Kidney tubule cell (primary cell): ENCODE data around the gene TMEM127.

Experiments
- DNase-seq: peaks from one replicate; pipeline ENCODE4 v3.0.0-alpha.2; 2018; ENCODE audit warnings: low spot score

TMEM127 gene

GRCh38 chr2:96205888-96206287 is 59.9 kb downstream of the TMEM127 start:
- peak; percentile 52 for DNase-seq

GRCh38 chr2:96204836-96205624 is 60.8 kb downstream of the TMEM127 start:
- no peak for DNase-seq

- DNase-seq, result no peak
Measured at GRCh38 chr2:96203130-96204028, 62.4 kb downstream of the TMEM127 start.

GRCh38 chr2:96202152-96202854 is 63.5 kb downstream of the TMEM127 start:
- DNase-seq, result no peak

- DNase-seq, result no peak
Measured at GRCh38 chr2:96201338-96201737, 64.5 kb downstream of the TMEM127 start.

- no peak for DNase-seq
Measured at GRCh38 chr2:96198921-96199320, 66.9 kb downstream of the TMEM127 start.
